Measurements from ENCODE around the gene PTPRN2.

GRCh38 chr7:157555944-157556641 lies 1031.5 kb downstream of the PTPRN2 start:
- TF ChIP-seq CTBP1 (IDR thresholded peaks at IDR 0.05; ENCODE audit: borderline replicate concordance) (no peak), SP1 (IDR thresholded peaks at IDR 0.05) (no peak), HDGF (IDR thresholded peaks at IDR 0.05; ENCODE audit: borderline replicate concordance) (no peak), BHLHE40 (IDR thresholded peaks at IDR 0.05; ENCODE audit: borderline replicate concordance) (no peak), FOXK2 (IDR thresholded peaks at IDR 0.05) (no peak), PKNOX1 (IDR thresholded peaks at IDR 0.05) (no peak), L3MBTL2 (conservative IDR thresholded peaks at IDR 0.05) (no peak), ELF4 (IDR thresholded peaks at IDR 0.05) (no peak), TARDBP (IDR thresholded peaks at IDR 0.05) (no peak), NFRKB (IDR thresholded peaks at IDR 0.05) (no peak), LEF1 (IDR thresholded peaks at IDR 0.05; ENCODE audit: borderline replicate concordance) (no peak), FOXM1 (IDR thresholded peaks at IDR 0.05; ENCODE audit: borderline replicate concordance) (no peak), FOXA1 (IDR thresholded peaks at IDR 0.05) (no peak), ARNT (IDR thresholded peaks at IDR 0.05) (no peak)
